Measurements from ENCODE around the gene IMPA2.

The IMPA2 gene

DNA sequence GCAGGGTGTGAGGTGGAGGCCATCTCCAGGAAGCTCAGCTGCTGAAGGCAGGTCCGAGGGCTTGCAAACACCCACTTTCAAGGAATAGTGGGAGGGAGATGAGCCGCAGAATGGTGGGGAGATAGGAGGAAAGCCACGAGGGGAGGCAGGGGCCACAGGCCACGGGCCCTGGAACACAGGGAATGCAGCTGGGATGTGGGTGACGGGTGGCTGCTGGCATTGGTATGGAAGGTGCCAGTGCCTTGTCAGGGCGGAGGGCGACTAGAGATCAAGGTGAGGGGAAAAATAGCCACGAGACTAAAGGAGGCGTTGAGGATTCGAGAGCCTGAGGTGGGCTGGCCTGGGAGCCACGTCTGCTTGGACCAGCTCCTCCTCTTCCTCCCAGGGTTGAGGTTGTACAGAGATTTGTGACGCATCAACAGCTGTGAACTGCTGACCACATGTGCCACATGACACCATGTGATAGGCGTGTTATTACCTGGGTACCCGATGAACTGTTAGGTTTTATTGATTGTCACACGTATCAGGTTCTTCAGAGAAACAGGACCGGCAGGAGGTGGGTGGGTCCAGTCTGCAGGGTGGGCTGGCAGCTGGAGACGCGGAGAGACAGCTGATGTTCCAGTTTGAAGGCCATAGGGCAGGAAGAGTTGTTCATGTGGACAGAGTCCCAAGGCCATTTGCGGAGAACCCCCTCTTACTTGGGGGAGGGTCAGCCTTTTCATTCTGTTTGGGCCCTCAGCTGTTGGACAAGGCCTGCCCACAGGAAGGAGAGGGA, 9.9 kb downstream of the IMPA2 start:
- DNase-seq: no peak

GRCh38 chr18:11992096-11992790, 10.9 kb downstream of the IMPA2 start:
- DNase-seq: no peak

DNA sequence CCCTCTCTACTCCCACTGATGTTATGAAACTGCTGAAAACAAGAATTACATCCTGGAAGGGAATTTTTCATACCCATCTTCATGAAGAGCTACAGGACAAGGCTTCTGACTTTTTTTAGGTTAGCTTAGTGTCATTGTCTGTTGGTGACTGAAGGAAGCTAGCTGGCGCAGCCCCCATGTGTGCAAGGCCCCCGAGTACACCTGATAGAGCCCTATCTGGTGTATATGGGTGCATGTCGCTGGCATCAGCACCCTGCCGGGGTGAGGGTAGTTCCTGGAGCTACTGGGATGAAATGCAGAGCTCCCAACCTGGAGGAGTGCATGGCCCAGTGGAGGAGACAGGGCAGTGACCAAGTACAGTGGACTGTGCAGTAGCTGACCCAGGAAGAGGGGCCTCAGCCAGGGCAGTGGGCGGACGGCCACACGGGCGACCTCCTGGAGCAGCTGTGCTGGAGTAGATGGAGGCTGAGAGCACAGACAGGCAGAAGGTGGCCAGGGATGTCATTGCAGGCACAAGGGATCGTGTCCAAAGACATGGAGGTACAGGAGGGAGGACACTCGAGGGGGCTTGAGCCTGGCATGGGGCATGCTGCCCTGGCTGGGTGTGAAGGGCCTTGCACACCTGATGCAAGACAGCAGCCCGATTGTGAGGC, 12.1 kb downstream of the IMPA2 start:
- no peak for DNase-seq

- DNase-seq: no peak
Observed at GRCh38 chr18:11994336-11994702, 13.0 kb downstream of the IMPA2 start.

- no peak for DNase-seq
Observed at GRCh38 chr18:11994703-11995444, 13.6 kb downstream of the IMPA2 start.

- DNase-seq: no peak
Observed at GRCh38 chr18:11995445-11996189, 14.3 kb downstream of the IMPA2 start.

GRCh38 chr18:11996190-11996754, 15.0 kb downstream of the IMPA2 start:
- no peak for DNase-seq

GRCh38 chr18:11996907-11997306, 15.6 kb downstream of the IMPA2 start:
- DNase-seq: no peak

GRCh38 chr18:11997466-11997865, 16.2 kb downstream of the IMPA2 start:
- DNase-seq: no peak

- DNase-seq: no peak
Observed at GRCh38 chr18:11998193-11998592, 16.9 kb downstream of the IMPA2 start.

DNA sequence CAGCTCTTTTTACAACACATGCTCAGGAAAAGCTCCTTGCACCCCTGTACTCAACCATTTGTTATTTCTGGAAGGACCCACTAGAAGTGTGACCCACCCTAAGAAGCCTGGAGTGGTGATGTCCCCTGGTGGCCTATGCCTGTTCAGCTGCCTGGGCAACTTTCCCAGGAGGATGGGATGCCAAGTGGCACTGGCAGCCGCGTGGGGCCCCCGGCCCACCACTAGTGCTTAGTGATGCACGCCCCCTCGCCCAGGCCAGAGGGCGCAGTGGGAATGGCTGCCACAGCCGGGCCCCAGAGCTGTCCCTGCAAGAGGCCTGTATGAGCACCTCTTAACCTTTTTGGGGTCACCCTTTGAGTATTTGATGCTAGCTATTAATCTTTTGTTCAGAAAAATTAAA, 18.1 kb downstream of the IMPA2 start:
- DNase-seq: no peak

DNA sequence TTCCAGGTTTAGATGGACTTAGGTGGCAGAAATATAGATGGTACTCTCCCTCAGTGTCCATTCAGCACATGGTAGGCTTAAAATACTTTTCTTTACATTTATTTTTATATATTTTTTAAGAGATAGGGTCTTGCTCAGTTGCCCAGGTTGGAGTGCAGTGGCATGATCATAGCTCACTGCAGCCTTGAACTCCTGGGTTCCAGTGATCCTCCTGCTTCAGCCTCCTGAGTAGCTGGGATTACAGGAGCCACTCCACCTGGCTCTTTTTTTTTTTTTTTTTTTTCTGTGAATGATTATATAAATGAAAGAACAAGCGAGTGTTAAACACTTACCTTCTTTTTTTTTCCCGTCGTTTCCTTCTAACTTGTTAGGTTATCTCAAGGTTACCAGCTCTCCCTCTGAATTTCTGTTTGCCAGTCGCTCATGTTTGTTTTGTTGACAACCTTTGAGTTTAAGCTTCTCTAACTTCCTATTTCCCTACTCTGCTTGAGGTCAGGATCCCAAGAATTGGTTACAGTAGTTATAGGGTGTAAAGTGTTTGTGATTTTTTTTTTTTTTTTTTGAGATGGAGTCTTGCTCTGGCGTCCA, 18.9 kb downstream of the IMPA2 start:
- no peak for DNase-seq

GRCh38 chr18:12001421-12001820, 20.1 kb downstream of the IMPA2 start:
- DNase-seq: no peak

GRCh38 chr18:12003894-12004293, 22.6 kb downstream of the IMPA2 start:
- DNase-seq: no peak

- DNase-seq: no peak
Observed at GRCh38 chr18:12005538-12006487, 24.5 kb downstream of the IMPA2 start.

DNA sequence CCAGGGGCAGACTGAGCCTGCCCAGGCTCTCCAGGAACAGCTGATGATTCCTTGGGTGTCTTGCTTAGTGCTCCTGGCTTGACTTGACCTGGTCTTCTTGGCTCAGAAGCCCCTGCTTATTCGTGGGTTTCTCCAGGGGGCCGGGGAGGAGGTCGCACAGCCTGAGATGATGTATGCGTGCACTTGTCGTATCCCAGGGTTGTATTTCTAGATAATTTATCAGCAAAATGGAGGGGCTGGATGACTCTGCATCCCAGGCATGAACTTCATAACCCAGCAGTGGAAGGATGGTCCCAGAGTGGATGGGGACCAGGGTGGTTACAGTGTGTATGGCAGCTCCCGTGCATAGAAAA, 25.2 kb downstream of the IMPA2 start:
- no peak for DNase-seq

DNA sequence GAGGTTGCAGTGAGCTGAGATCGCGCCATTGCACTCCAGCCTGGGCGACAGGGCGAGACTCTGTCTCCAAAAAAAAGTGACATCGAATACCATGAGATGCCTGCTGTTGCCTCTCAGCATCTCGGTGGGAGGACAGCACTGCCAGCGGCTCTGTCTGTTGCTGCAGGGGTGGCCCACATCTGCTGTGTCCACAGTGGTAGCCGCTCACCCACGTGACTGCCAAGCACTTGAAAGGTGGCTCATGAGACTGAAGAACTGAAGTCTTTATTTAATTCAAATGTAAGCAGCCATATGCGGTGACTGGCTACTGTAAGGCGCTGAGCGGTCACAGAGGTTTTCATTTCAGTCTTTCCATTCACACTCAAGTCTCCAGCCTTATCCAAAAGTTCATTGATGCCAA, 25.8 kb downstream of the IMPA2 start:
- no peak for DNase-seq

GRCh38 chr18:12008181-12008767, 27.0 kb downstream of the IMPA2 start:
- no peak for DNase-seq

DNA sequence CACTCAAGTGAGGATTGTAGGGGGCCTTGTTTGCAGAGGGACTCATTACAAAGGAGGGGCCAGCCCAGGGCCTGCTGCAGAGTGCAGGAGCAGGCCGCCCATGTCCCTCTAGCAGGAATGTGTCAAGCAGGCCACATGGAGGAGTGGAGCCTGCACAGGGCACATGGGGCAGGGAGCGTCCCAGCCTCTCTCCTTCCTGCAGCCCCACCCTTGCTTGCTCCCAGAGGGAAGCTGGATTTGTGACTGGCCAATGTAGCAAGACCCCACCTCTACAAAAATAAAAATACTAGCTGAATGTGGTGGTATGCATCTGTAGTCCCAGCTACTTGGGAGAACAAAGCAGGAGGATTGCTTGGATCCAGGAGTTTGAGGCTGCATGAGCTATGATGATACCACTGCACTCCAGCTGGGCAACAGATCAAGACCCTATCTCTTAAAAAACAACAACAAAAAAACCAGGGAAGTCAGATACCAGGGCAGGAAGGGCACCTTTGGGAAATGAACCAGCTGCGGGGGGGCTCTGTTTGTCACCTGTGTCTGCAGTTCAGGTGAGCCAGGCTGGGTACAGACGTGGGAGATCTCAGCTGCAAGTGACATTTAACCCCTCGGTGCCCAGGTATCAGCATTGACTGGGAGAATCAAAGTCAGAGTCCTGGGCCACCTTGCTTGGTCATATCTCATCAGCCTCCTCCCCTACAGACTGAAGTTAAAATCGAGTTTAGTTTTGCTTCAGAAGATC, 27.7 kb downstream of the IMPA2 start:
- no peak for DNase-seq

Measured in GOT3 (cell line).